Tibial nerve (tissue), 4 donors: ENCODE data around the gene PCDHA12. TPM values are rescaled to one million over a fixed set of nuclear protein-coding genes. Genes with fewer than 3 reads are reported as not detected.

Experiments used
- DNase-seq, 2 donors: peaks; one replicate each; pipeline ENCODE4 v3.0.0-alpha.2; 2019; ENCODE audit warnings: low spot score in 2 of 2
- H3K27ac ChIP-seq, 4 donors: fragments of 200-600 bp; sonication (generic) in 3 of 4; one replicate each; pipeline ENCODE4 v1.5.1; 2017 to 2019; ENCODE audit warnings: mild to moderate bottlenecking in 1 of 4
- H3K27me3 ChIP-seq, 2 donors: fragments of 200-600 bp; sonication (generic) in 1 of 2; one replicate each; pipeline versions ENCODE4 v1.5.1 to v1.6.0; 2017 to 2019
- H3K36me3 ChIP-seq, 3 donors: fragments of 200-600 bp; sonication (generic); one replicate each; pipeline ENCODE4 v1.5.1; 2018 to 2019
- H3K4me1 ChIP-seq, 4 donors: fragments of 200-600 bp; sonication (generic) in 3 of 4; one replicate each; pipeline ENCODE4 v1.5.1; 2017 to 2019
- H3K4me3 ChIP-seq, 4 donors: fragments of 200-600 bp; sonication (generic) in 3 of 4; one replicate each; pipeline ENCODE4 v1.5.1; 2017 to 2019; ENCODE audit warnings: mild to moderate bottlenecking in 1 of 4, moderate library complexity in 1 of 4
- H3K9me3 ChIP-seq, 4 donors: fragments of 200-600 bp; sonication (generic) in 3 of 4; one replicate each; pipeline ENCODE4 v1.5.1; 2017 to 2019
- EP300 ChIP-seq, 2 donors: sonication (generic); formaldehyde crosslinking; IDR thresholded peaks; one replicate each; pipeline ENCODE4 v1.6.1; 2017; ENCODE audit warnings: antibody characterized with exemption in 2 of 2, mild to moderate bottlenecking in 1 of 2
- POLR2A ChIP-seq, 2 donors: fragments of 450-650 bp; IDR thresholded peaks; one replicate each; pipeline ENCODE4 v1.6.1; 2017; ENCODE audit warnings: antibody characterized with exemption in 2 of 2, mild to moderate bottlenecking in 2 of 2, moderate library complexity in 2 of 2
- WGBS, 2 donors: methylation state at CpG; one replicate each; pipeline ENCODE4 v1.1.5; 2018; 5-methylcytosine and 5-hydroxymethylcytosine counted together
- total RNA-seq, 4 donors: library from RNA; depleted of rRNA; stranded (reverse); fragments of >200 nt; gene quantifications; one replicate each; pipeline ENCODE4 v1.1.0, GENCODE V29; 2016
- TF ChIP-seq, protein P1 (sequence below), 5 experiments: fragments of 200-600 bp in 3 of 5; fragments of 450-650 bp in 2 of 5; sonication (generic) in 3 of 5; IDR thresholded peaks; one replicate each; pipeline ENCODE4 v1.5.1; 2016 to 2019; ENCODE audit warnings: antibody characterized with exemption in 5 of 5, mild to moderate bottlenecking in 3 of 5, moderate library complexity in 2 of 5

Gene PCDHA12
- total RNA-seq, 4 donors from 2014 or later = 3.3 to 10.5 (median 6.7) TPM

DNA sequence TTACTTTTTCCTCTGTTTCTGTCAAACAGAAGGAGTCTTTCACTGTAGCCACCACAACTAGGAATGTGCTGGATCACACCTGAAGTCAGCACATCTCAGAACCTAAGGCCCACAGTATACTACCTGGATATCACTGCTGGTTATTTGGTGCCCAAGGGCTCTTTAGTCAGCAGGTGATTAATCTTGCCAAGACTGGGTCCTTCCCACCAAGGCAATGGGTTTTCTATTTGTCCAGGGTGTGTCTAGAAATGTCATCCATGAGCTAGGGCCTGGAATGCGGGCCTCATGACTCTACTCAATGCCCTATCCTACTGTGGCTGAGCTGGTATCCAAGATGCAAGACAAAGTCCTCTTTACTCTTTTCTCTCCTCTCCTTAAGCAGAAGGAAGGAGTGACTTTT is 41.2 kb downstream of the PCDHA12 start:
- peaks cover 0 to 32% (median 0%) of the 10 kb centered on the region in 4 donors for H3K9me3 ChIP-seq
- no peaks in the 10 kb centered on the region for H3K36me3 ChIP-seq
- no peaks in the 10 kb centered on the region for H3K4me1 ChIP-seq
- no peak for DNase-seq
- H3K27ac ChIP-seq = no peak overlapping the region
- no peak overlapping the region for H3K4me3 ChIP-seq
- whole genome bisulfite sequencing, 2 donors = 94% methylated on average over 1 of the region's 1 CpG
- no peaks in the 10 kb centered on the region for H3K27me3 ChIP-seq
- TF ChIP-seq, protein P1, sequence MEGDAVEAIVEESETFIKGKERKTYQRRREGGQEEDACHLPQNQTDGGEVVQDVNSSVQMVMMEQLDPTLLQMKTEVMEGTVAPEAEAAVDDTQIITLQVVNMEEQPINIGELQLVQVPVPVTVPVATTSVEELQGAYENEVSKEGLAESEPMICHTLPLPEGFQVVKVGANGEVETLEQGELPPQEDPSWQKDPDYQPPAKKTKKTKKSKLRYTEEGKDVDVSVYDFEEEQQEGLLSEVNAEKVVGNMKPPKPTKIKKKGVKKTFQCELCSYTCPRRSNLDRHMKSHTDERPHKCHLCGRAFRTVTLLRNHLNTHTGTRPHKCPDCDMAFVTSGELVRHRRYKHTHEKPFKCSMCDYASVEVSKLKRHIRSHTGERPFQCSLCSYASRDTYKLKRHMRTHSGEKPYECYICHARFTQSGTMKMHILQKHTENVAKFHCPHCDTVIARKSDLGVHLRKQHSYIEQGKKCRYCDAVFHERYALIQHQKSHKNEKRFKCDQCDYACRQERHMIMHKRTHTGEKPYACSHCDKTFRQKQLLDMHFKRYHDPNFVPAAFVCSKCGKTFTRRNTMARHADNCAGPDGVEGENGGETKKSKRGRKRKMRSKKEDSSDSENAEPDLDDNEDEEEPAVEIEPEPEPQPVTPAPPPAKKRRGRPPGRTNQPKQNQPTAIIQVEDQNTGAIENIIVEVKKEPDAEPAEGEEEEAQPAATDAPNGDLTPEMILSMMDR (IDR thresholded peaks at IDR 0.05) = no peak
- no peak for TF ChIP-seq POLR2A (IDR thresholded peaks at IDR 0.05)
- no peak for TF ChIP-seq EP300 (IDR thresholded peaks at IDR 0.05)

DNA sequence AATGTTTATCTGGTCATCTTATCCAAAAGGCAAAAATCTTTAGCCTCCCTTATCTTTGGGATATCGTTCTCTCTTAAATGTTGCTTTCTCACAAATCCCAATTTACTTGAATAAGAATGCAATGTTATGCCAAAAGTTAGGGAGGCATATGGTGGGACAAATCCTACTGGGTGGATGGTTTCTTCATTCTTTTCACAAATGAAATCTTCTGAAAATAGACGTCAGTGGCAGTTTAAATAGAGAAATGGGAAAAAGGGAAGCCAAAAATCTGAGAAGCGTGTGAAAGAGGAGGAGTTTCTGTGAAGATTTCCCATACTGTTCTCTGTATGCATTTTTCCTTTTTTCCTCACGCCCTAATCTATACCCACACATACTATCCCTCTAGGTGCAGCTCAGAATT is 48.5 kb downstream of the PCDHA12 start:
- 61 to 67% methylated on average over 4 of the region's 4 CpGs for WGBS, 2 donors
- DNase-seq = no peak

DNA sequence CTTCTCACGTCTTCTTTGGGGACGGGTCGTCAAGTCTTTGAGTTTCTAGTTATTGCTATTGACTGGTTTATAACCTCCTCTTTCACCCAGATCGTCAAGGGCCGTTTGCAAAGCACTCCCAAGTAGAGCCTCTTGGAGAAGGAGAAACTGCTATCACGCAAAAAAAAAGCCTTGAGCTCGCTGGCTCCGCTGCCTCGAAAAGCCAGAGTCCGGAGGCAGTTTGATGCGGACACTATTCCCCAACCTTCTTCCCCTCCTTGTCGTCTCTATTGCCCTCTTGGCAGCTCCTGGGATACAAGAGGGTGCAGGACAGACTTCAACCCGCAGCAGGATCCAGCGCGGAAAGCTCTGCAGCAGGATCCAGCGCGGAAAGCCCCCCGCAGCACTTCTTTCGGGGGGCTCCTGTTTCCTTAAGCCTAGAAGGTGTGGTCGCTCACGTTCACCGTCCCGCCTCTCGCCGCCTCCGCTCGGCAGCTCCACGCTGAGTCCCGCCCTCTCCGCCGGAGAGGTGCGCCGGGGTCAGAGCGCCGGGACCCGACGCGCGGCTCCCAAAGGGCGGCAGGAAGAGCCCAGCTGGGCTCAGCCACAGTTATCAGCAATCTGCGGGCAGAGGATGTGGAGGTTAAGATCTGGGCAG is 50.8 kb downstream of the PCDHA12 start, which contains the start of gene PCDHAC1:
PCDHAC1 (plus strand) TSS at position 494 of the 637 bp plus-strand sequence. CDS start 594 bp downstream, outside the sequence.
- 2 to 4% methylated on average over 35 to 39 of the region's 41 CpGs for WGBS, 2 donors
- Histone ChIP-seq H3K4me1 (peaks cover 0 to 24% (median 0%) of the 10 kb centered on the region in 4 donors), H3K27ac (peak within 1 kb of the TSS in 2 of 4 donors; percentile 14 to 49)

More for the DNA sequence above, 48.5 kb downstream of the PCDHA12 start:
- no peak overlapping the region for H3K27ac ChIP-seq
- peaks cover 0 to 24% (median 0%) of the 10 kb centered on the region in 4 donors for H3K4me1 ChIP-seq
- peaks cover 0 to under 1% (median 0%) of the 10 kb centered on the region in 4 donors for H3K9me3 ChIP-seq
- H3K36me3 ChIP-seq = no peaks in the 10 kb centered on the region
- H3K27me3 ChIP-seq = peaks cover 0 to 26% of the 10 kb centered on the region in 2 donors
- no peak overlapping the region for H3K4me3 ChIP-seq
- TF ChIP-seq, protein P1 (IDR thresholded peaks at IDR 0.05) = no peak
- TF ChIP-seq EP300 (IDR thresholded peaks at IDR 0.05) (no peak), POLR2A (IDR thresholded peaks at IDR 0.05) (no peak)

DNA sequence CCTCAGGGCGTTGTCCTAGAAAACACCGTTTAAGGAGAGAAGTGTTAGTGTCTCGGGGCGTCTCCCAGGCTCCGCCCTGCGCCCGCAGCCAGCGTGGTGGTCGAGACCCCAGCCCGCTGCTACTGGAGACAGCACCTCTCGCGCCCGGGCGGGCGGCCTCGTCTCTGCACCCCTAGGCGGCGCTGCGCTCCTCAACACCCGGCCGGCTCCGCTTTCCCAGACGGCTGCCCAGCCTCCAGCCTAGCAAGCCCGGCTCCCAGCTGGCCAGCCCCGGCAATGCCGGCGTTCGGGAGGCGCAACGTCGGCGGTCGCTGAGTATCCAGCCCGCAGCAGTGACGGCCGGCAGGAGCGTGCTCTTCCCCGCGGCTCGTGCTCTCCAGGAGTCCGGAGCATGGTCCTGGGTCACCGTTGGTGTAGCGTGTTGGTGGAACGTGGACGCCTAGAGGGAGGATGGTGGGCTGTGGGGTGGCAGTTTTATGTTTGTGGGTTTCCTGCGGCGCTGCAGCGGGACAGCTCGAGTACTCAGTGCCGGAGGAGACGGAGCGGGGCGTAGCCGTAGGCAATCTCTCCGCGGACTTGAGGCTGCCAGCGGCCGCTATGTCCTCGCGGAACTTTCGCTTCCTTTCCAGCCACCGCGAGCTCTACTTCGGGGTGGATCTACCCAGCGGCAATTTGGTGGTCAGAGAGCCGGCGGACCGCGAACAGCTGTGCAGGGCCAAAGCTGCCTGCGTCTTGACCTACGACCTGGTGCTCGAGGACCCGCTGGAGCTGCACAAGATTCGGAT is 51.5 kb downstream of the PCDHA12 start:
- Histone ChIP-seq H3K36me3 (no peaks in the 10 kb centered on the region), H3K27me3 (peaks cover 0 to 36% of the 10 kb centered on the region in 2 donors), H3K27ac (peak overlapping the region in 2 of 4 donors; percentile 14 to 49), H3K4me3 (peak overlapping the region; percentile 38 to 59 (median 45)), H3K4me1 (peaks cover 0 to 24% (median 0%) of the 10 kb centered on the region in 4 donors), H3K9me3 (no peaks in the 10 kb centered on the region)
- WGBS, 2 donors = 4 to 5% methylated on average over 42 to 48 of the region's 74 CpGs
- TF ChIP-seq POLR2A (IDR thresholded peaks at IDR 0.05) (no peak), EP300 (IDR thresholded peaks at IDR 0.05) (no peak)
- TF ChIP-seq, protein P1 (IDR thresholded peaks at IDR 0.05) = peak; percentile 47 to 86 (median 84)
- peak; percentile 60 to 75 for DNase-seq

More for the DNA sequence above, 50.8 kb downstream of the PCDHA12 start, which contains the start of gene PCDHAC1:
- Histone ChIP-seq H3K36me3 (no peaks in the 10 kb centered on the region), H3K27me3 (peaks cover 0 to 36% of the 10 kb centered on the region in 2 donors), H3K4me3 (peak within 1 kb of the TSS; percentile 38 to 59 (median 45)), H3K9me3 (no peaks in the 10 kb centered on the region)
- TF ChIP-seq, protein P1 (IDR thresholded peaks at IDR 0.05) = no peak
- TF ChIP-seq POLR2A (IDR thresholded peaks at IDR 0.05) = no peak
- TF ChIP-seq EP300 (IDR thresholded peaks at IDR 0.05) = no peak
- no peak for DNase-seq
